ENCODE data around the gene SREBF2.

The SREBF2 gene

GRCh38 chr22:41928593-41929417 is 95.9 kb downstream of the SREBF2 start:
- TF ChIP-seq POLR2AphosphoS5 (IDR thresholded peaks at IDR 0.05; ENCODE audit: low read depth), result no peak
- TF ChIP-seq, protein P1, sequence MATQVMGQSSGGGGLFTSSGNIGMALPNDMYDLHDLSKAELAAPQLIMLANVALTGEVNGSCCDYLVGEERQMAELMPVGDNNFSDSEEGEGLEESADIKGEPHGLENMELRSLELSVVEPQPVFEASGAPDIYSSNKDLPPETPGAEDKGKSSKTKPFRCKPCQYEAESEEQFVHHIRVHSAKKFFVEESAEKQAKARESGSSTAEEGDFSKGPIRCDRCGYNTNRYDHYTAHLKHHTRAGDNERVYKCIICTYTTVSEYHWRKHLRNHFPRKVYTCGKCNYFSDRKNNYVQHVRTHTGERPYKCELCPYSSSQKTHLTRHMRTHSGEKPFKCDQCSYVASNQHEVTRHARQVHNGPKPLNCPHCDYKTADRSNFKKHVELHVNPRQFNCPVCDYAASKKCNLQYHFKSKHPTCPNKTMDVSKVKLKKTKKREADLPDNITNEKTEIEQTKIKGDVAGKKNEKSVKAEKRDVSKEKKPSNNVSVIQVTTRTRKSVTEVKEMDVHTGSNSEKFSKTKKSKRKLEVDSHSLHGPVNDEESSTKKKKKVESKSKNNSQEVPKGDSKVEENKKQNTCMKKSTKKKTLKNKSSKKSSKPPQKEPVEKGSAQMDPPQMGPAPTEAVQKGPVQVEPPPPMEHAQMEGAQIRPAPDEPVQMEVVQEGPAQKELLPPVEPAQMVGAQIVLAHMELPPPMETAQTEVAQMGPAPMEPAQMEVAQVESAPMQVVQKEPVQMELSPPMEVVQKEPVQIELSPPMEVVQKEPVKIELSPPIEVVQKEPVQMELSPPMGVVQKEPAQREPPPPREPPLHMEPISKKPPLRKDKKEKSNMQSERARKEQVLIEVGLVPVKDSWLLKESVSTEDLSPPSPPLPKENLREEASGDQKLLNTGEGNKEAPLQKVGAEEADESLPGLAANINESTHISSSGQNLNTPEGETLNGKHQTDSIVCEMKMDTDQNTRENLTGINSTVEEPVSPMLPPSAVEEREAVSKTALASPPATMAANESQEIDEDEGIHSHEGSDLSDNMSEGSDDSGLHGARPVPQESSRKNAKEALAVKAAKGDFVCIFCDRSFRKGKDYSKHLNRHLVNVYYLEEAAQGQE (IDR thresholded peaks at IDR 0.05; ENCODE audit: insufficient replicate concordance, low read depth), result no peak
- TF ChIP-seq, protein P2, sequence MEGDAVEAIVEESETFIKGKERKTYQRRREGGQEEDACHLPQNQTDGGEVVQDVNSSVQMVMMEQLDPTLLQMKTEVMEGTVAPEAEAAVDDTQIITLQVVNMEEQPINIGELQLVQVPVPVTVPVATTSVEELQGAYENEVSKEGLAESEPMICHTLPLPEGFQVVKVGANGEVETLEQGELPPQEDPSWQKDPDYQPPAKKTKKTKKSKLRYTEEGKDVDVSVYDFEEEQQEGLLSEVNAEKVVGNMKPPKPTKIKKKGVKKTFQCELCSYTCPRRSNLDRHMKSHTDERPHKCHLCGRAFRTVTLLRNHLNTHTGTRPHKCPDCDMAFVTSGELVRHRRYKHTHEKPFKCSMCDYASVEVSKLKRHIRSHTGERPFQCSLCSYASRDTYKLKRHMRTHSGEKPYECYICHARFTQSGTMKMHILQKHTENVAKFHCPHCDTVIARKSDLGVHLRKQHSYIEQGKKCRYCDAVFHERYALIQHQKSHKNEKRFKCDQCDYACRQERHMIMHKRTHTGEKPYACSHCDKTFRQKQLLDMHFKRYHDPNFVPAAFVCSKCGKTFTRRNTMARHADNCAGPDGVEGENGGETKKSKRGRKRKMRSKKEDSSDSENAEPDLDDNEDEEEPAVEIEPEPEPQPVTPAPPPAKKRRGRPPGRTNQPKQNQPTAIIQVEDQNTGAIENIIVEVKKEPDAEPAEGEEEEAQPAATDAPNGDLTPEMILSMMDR (IDR thresholded peaks at IDR 0.05; ENCODE audit: insufficient read depth, low read length), result no peak
- TF ChIP-seq SPI1 (IDR thresholded peaks at IDR 0.05; ENCODE audit: borderline replicate concordance, low read depth), result no peak
- no peak for TF ChIP-seq GABPA (IDR thresholded peaks at IDR 0.05; ENCODE audit: low read depth)
- Histone ChIP-seq H3K27me3 (ENCODE audit: insufficient read depth, poor library complexity, severe bottlenecking) (peaks cover 15% of the 10 kb centered on the region), H3K27ac (replicated peaks) (no peak overlapping the region), H3K4me3 (replicated peaks; ENCODE audit: insufficient read depth, low read length) (no peak overlapping the region)
- no peak for DNase-seq (ENCODE audit: low read depth in 1 of 2, low spot score in 1 of 2)

DNA sequence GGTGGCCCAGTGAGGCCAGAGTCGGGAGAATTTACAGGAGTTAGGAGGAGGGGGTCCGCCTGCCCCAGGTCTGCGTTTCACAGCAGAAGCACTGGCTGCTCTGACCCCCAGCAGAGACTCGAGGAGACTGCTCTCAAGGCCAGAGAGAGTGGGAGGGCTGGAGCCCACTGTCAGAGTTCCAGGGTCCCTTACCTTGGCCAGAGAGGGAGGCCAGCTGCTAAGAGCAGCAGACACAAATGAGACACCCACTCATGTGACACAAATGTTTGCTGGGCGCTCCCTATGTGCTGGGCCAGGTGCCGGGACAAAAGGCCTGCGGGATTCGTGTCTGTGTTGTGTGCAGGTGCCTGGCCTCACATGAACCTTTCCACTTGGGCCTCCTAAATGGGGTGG is 96.5 kb downstream of the SREBF2 start:
- H3K27me3 ChIP-seq (ENCODE audit: insufficient read depth, poor library complexity, severe bottlenecking), result peaks cover 15% of the 10 kb centered on the region
- TF ChIP-seq SPI1 (IDR thresholded peaks at IDR 0.05; ENCODE audit: borderline replicate concordance, low read depth), result no peak
- TF ChIP-seq POLR2AphosphoS5 (IDR thresholded peaks at IDR 0.05; ENCODE audit: low read depth), result no peak
- TF ChIP-seq, protein P2 (IDR thresholded peaks at IDR 0.05; ENCODE audit: insufficient read depth, low read length), result no peak
- no peak for TF ChIP-seq GABPA (IDR thresholded peaks at IDR 0.05; ENCODE audit: low read depth)
- TF ChIP-seq, protein P1 (IDR thresholded peaks at IDR 0.05; ENCODE audit: insufficient replicate concordance, low read depth), result no peak
- no peak for DNase-seq (ENCODE audit: low read depth in 1 of 2, low spot score in 1 of 2)
- no peak overlapping the region for H3K4me3 ChIP-seq (replicated peaks; ENCODE audit: insufficient read depth, low read length)
- H3K27ac ChIP-seq (replicated peaks), result no peak overlapping the region

- no peak overlapping the region for H3K4me3 ChIP-seq (replicated peaks; ENCODE audit: insufficient read depth, low read length)
Observed at GRCh38 chr22:41931701-41932269, 98.9 kb downstream of the SREBF2 start.

More at GRCh38 chr22:41931701-41932269, 98.9 kb downstream of the SREBF2 start:
- no peak for DNase-seq (ENCODE audit: low read depth in 1 of 2, low spot score in 1 of 2)
- Histone ChIP-seq H3K27ac (replicated peaks) (no peak overlapping the region), H3K27me3 (ENCODE audit: insufficient read depth, poor library complexity, severe bottlenecking) (peaks cover 4% of the 10 kb centered on the region)
- TF ChIP-seq SPI1 (IDR thresholded peaks at IDR 0.05; ENCODE audit: borderline replicate concordance, low read depth), result no peak
- TF ChIP-seq GABPA (IDR thresholded peaks at IDR 0.05; ENCODE audit: low read depth), result no peak
- TF ChIP-seq, protein P2 (IDR thresholded peaks at IDR 0.05; ENCODE audit: insufficient read depth, low read length), result no peak
- TF ChIP-seq POLR2AphosphoS5 (IDR thresholded peaks at IDR 0.05; ENCODE audit: low read depth), result no peak
- TF ChIP-seq, protein P1 (IDR thresholded peaks at IDR 0.05; ENCODE audit: insufficient replicate concordance, low read depth), result no peak

Measured in HL-60 (cell line).